Suprapubic skin (tissue), 2 donors: ENCODE data around the gene TGOLN2.

Source experiments
- EP300 ChIP-seq: sonication (generic); formaldehyde crosslinking; IDR thresholded peaks from one replicate; pipeline ENCODE4 v1.6.1; 2017; ENCODE audit warnings: antibody characterized with exemption
- POLR2A ChIP-seq, 2 donors: fragments of 450-650 bp; IDR thresholded peaks; one replicate each; pipeline ENCODE4 v1.6.1; 2017; ENCODE audit warnings: antibody characterized with exemption in 2 of 2, mild to moderate bottlenecking in 2 of 2, moderate library complexity in 2 of 2

DNA sequence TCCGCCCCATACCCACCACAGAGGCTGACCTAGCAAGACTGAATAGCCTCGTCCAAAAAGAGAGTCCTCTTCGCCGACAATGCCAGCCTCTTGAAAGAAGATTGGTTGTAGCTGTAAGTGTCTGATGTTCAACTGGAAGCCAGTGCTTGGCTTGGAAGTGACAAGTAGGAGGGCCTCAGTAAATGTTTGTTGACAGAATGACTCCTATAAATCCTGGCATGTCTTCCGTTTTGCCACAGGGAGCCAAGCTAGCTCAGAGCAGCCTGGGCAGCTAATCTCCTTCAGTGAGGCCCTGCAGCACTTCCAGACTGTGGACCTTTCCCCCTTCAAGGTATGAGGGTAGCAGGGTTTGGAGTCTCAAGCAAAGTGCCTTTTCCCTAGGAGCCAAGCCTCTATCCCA lies 41.7 kb upstream of the TGOLN2 start:
- TF ChIP-seq EP300 (no peak), POLR2A (IDR thresholded peaks at IDR 0.05) (no peak)
